Left kidney (tissue), 2 donors: Measurements from ENCODE around the gene PLIN1. TPM values are rescaled to one million over a fixed set of nuclear protein-coding genes. Genes with fewer than 3 reads are reported as not detected.

Experiments
- DNase-seq: peaks from one replicate; pipeline ENCODE4 v3.0.0-alpha.2; 2013
- polyA plus RNA-seq: library from polyadenylated mRNA; unstranded; fragments of 120-200 nt; gene quantifications from one replicate; pipeline ENCODE4 v1.2.1, GENCODE V29; 2013; ENCODE audit not compliant: insufficient read length

PLIN1 gene
- polyA plus RNA-seq, 1 donor, result 1.4 TPM

- no peak for DNase-seq
These were observed 24.8 kb downstream of the PLIN1 start for GRCh38 chr15:89654301-89654761.

GRCh38 chr15:89653578-89653977 lies 25.6 kb downstream of the PLIN1 start:
- no peak for DNase-seq

- no peak for DNase-seq
These were observed 26.5 kb downstream of the PLIN1 start for GRCh38 chr15:89652666-89653065.

GRCh38 chr15:89652131-89652530 lies 27.0 kb downstream of the PLIN1 start:
- no peak for DNase-seq

GRCh38 chr15:89649716-89650115 lies 29.5 kb downstream of the PLIN1 start:
- DNase-seq, result no peak

GRCh38 chr15:89649013-89649625 lies 30.0 kb downstream of the PLIN1 start:
- DNase-seq, result no peak

- no peak for DNase-seq
These were observed 30.8 kb downstream of the PLIN1 start for GRCh38 chr15:89648106-89649012.

GRCh38 chr15:89647191-89647851 lies 31.8 kb downstream of the PLIN1 start:
- no peak for DNase-seq

- no peak for DNase-seq
These were observed 32.6 kb downstream of the PLIN1 start for GRCh38 chr15:89646416-89647141.

- DNase-seq, result no peak
These were observed 33.5 kb downstream of the PLIN1 start for GRCh38 chr15:89645680-89646079.

GRCh38 chr15:89642106-89642505 lies 37.1 kb downstream of the PLIN1 start:
- DNase-seq, result no peak

- no peak for DNase-seq
These were observed 38.1 kb downstream of the PLIN1 start for GRCh38 chr15:89641053-89641452.

- no peak for DNase-seq
These were observed 38.9 kb downstream of the PLIN1 start for GRCh38 chr15:89640245-89640644.

- no peak for DNase-seq
These were observed 45.6 kb downstream of the PLIN1 start for GRCh38 chr15:89633585-89633984.

GRCh38 chr15:89632563-89633430 lies 46.4 kb downstream of the PLIN1 start:
- DNase-seq, result no peak

- DNase-seq, result no peak
These were observed 47.3 kb downstream of the PLIN1 start for GRCh38 chr15:89631902-89632264.

GRCh38 chr15:89630974-89631901 lies 47.9 kb downstream of the PLIN1 start:
- DNase-seq, result no peak

GRCh38 chr15:89630260-89630659 lies 48.9 kb downstream of the PLIN1 start:
- DNase-seq, result no peak

- no peak for DNase-seq
These were observed 49.3 kb downstream of the PLIN1 start for GRCh38 chr15:89629829-89630228.
